Measurements from ENCODE around the gene UCN2. TPM values are rescaled to one million over a fixed set of nuclear protein-coding genes. Genes with fewer than 3 reads are reported as not detected.

UCN2 gene
- total RNA-seq, 1 donor from 2014 or later: not detected

Other genes with a start within 250 kb of the UCN2 start
- gene SPINK8, start 230.1 kb downstream of the UCN2 start, total RNA-seq: not detected in 2 replicates
- gene FBXW12, start 191.6 kb downstream of the UCN2 start, total RNA-seq: not detected in 2 replicates
- gene PLXNB1, start 133.7 kb downstream of the UCN2 start, total RNA-seq: 1.6 and 1.9 TPM in 2 replicates
- gene CCDC51, start 123.7 kb downstream of the UCN2 start, total RNA-seq: 14.2 and 16.4 TPM in 2 replicates
- gene TMA7, start 123.5 kb downstream of the UCN2 start, total RNA-seq: 289 and 303 TPM in 2 replicates
- 17.2 and 17.4 TPM in 2 replicates for gene ATRIP, start 117.0 kb downstream of the UCN2 start, total RNA-seq
- gene SHISA5, start 59.6 kb downstream of the UCN2 start, total RNA-seq: 140 and 142 TPM in 2 replicates
- gene PFKFB4, start 7.0 kb downstream of the UCN2 start, total RNA-seq: 7.7 and 8.3 TPM in 2 replicates
- 1.1 and 1.5 TPM in 2 replicates for gene COL7A1, start 31.5 kb upstream of the UCN2 start, total RNA-seq
- gene UQCRC1, start 45.9 kb upstream of the UCN2 start, total RNA-seq: 180 and 183 TPM in 2 replicates
- gene TMEM89, start 58.0 kb upstream of the UCN2 start, total RNA-seq: 0.77 and 1.4 TPM in 2 replicates
- 43.7 and 47.3 TPM in 2 replicates for gene SLC26A6, start 71.7 kb upstream of the UCN2 start, total RNA-seq
- 11.1 and 11.2 TPM in 2 replicates for gene CELSR3, start 99.1 kb upstream of the UCN2 start, total RNA-seq
- 34.1 and 37.8 TPM in 2 replicates for gene NCKIPSD, start 122.1 kb upstream of the UCN2 start, total RNA-seq
- 59.3 and 59.9 TPM in 2 replicates for gene IP6K2, start 153.4 kb upstream of the UCN2 start, total RNA-seq

Measured in T-helper 2 cell treated with Interferon-gamma antibody and Interleukin-4, amounts not matched to agents 100 ng/mL and 5 ng/mL, for 36 hours (primary cell).